ENCODE results near the gene ANAPC2. TPM values are rescaled to one million over a fixed set of nuclear protein-coding genes. Genes with fewer than 3 reads are reported as not detected.

The ANAPC2 gene
- total RNA-seq, 1 donor, result 25.7 TPM

DNA sequence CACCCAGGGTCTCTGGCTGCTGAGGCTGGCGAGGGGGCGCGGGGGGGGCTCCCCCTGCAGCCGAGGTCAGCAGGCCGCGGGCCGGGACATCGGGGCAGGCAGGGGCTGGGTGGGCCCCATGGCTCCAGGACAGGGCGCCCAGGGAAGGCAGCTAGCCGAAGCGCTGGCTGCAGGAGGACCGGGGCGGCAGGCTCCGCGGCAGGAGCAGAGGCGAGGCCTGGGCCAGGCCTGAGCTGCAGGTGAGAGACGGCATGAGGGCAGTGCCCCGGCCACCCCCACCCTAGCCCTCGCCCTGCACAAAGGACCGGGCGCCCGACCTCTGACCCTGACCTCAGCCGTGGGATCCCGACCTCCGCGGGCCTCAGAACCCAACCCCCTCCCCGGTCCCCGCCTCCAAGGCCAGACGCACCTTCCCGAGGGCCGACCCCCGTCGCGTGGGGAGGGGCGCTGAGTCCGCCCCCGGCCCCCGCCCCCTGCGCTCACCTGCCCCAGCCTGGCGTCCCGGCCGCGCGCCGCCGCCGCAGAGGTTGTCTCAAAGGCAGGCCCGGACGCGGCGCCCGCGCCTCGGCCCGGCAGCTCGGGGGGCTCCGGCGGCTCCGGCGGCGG, 33.2 kb upstream of the ANAPC2 start:
- TF ChIP-seq, protein P1, sequence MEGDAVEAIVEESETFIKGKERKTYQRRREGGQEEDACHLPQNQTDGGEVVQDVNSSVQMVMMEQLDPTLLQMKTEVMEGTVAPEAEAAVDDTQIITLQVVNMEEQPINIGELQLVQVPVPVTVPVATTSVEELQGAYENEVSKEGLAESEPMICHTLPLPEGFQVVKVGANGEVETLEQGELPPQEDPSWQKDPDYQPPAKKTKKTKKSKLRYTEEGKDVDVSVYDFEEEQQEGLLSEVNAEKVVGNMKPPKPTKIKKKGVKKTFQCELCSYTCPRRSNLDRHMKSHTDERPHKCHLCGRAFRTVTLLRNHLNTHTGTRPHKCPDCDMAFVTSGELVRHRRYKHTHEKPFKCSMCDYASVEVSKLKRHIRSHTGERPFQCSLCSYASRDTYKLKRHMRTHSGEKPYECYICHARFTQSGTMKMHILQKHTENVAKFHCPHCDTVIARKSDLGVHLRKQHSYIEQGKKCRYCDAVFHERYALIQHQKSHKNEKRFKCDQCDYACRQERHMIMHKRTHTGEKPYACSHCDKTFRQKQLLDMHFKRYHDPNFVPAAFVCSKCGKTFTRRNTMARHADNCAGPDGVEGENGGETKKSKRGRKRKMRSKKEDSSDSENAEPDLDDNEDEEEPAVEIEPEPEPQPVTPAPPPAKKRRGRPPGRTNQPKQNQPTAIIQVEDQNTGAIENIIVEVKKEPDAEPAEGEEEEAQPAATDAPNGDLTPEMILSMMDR (IDR thresholded peaks at IDR 0.05; ENCODE audit: insufficient read depth, low read length), result no peak
- no peak for DNase-seq (ENCODE audit: low read depth)

DNA sequence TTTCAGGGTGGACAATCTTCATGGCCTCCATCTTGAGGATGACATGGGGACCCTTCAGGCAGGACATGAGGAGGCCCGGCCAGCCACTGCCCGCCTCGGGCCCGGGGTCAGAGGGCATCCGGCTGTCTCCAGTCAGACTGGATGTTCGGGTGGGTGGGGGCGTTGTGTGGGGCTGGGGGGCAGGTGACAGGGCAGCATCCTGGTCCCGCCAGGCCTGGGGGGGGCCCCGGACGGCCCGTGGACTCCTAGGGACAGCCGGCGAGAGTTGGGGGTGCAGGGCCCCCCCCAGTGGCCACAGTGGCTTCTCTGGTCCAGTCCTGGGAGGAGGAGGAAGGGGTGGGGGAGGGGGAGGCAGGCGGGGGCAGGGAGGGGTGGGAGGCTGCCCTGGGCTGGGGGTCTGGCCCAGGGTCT, 32.7 kb upstream of the ANAPC2 start:
- DNase-seq (ENCODE audit: low read depth), result no peak
- TF ChIP-seq, protein P1 (IDR thresholded peaks at IDR 0.05; ENCODE audit: insufficient read depth, low read length), result no peak
- no peak overlapping the region for H3K4me3 ChIP-seq (ENCODE audit: low read depth, low read length)

More for the DNA sequence above, 33.2 kb upstream of the ANAPC2 start:
- peak overlapping the region; percentile 14 for H3K4me3 ChIP-seq (ENCODE audit: low read depth, low read length)

DNA sequence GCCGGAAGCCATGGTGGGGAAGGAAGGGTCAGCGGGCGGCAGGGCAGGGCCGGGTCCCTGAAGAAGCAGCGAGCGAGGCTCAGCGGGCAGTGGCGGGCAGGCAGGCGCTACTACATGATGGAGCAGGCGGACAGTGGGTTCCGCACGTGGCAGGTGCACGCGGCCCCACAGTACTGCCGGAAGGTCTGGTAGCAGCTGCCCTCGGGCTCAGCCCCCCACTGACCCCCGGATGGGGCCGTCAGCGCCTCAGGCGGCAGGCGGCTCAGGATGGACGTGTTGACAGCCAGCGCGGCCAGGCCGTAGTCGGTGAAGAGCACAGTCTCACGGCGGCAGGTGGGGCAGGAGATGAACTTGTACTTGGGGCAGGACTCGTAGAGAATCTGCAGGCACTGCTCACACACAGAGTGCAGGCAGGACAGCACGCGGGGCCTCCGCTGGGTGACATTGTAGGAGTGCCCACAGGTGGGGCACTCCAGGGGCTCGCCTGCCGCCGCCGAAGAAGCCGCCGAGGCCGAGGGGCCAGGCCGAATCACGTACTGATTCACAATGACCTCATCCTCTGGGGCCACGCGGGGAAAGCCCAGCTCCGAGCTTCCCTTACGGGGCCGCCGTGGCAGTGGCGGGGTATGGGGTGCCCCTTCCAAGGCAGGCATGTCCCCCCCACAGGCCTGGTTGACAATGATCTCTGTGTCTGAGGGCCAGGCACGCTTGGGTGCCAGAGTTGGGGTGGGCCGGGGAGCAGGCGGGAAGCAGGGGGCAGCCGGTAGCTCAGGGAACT, 32.1 kb upstream of the ANAPC2 start:
- DNase-seq (ENCODE audit: low read depth), result no peak
- H3K4me3 ChIP-seq (ENCODE audit: low read depth, low read length), result no peak overlapping the region
- TF ChIP-seq, protein P1 (IDR thresholded peaks at IDR 0.05; ENCODE audit: insufficient read depth, low read length), result no peak

DNA sequence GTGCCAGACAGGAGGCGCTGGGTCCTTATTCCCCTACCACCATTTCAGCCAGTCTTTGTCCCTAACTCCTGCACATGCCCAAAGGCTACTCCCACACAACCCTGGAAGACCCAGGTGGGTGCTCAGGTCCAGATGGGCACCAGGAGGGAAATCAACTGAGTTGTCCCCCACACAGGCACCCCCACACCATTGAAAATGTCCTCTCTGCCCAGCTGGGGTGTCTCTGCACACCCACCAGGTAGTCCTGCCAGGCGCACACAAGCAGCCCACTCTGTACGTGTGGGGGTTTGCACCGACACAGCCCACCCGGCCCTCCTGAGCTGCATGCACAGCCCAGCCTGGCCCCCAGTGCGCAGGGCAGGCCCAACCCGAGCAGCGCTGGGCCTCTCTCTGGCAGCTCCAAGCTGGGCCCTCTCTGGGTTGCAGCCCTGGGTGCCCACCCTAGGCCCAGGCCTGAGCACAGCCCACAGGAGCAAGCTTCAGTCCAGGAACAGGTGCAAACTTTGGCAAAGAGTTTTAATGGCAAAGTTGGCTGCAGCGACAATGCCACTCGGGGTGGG, 31.5 kb upstream of the ANAPC2 start:
- no peak for DNase-seq (ENCODE audit: low read depth)
- TF ChIP-seq, protein P1 (IDR thresholded peaks at IDR 0.05; ENCODE audit: insufficient read depth, low read length), result no peak
- H3K4me3 ChIP-seq (ENCODE audit: low read depth, low read length), result no peak overlapping the region

DNA sequence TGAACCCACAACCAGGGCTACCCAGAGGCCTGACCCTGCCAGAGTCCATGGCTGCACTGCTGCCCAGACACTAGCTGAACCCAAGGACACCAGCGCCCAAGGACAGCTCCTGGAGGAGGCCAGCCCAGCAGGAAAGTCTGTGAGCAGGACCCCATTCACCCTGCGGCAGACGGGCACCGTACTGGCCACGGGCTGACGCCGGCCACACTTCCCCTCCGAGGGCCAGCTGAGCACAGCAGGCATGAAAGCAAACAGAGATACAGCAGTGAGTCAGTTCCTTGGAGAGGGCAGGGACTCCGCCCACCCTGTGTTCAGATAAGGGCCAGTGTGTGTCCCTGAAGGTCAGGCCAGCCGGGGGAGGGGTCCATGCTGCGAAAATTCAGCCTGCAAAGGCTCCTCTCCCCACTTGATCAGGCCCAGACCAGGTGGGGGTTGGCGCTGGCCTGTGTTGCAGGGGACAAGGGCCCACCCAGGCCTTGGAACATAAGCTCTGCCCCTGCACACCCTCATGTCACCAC, 30.5 kb upstream of the ANAPC2 start:
- no peak overlapping the region for H3K4me3 ChIP-seq (ENCODE audit: low read depth, low read length)
- TF ChIP-seq, protein P1 (IDR thresholded peaks at IDR 0.05; ENCODE audit: insufficient read depth, low read length), result no peak
- DNase-seq (ENCODE audit: low read depth), result peak; percentile 55

DNA sequence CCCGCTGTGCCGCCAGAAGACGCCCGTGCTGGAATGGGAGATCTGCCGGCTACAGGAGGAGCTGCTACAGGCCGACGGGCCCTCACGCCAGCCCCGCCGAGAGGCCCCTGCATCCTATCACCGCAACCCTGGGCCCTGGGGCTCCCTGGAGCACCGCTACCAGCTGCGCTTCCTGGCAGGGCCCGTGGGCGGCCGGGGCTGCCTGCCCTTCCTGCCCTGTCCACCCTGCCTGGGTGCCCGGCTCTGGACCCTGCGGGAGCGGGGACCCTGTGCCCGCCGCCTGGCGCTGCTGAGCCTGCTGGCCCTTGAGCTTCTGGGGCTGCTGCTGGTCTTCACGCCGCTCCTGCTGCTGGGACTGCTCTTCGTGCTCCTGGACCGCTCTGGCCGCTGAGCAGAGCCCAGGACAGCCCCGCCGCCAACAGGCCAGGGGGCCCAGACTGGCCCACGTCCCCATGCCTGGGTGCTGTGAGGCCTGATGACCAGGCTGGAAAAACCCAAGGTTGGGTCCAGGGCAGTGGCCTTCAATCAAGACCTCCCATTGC, 29.9 kb upstream of the ANAPC2 start:
- no peak for DNase-seq (ENCODE audit: low read depth)
- TF ChIP-seq, protein P1 (IDR thresholded peaks at IDR 0.05; ENCODE audit: insufficient read depth, low read length), result no peak
- no peak overlapping the region for H3K4me3 ChIP-seq (ENCODE audit: low read depth, low read length)

All from fibroblast of the aortic adventitia (primary cell).